NOMO-1 (cell line): ENCODE data around the gene GAST.
A peak's percentile ranks its signal among the peaks of the same experiment; 100 is the strongest.

Source experiments
- DNase-seq, 2 experiments: peaks; one replicate each; lab custom pipeline; 2025; ENCODE audit not compliant: unreplicated experiment in 2 of 2; lab: John Stamatoyannopoulos, UW

The GAST gene

DNA sequence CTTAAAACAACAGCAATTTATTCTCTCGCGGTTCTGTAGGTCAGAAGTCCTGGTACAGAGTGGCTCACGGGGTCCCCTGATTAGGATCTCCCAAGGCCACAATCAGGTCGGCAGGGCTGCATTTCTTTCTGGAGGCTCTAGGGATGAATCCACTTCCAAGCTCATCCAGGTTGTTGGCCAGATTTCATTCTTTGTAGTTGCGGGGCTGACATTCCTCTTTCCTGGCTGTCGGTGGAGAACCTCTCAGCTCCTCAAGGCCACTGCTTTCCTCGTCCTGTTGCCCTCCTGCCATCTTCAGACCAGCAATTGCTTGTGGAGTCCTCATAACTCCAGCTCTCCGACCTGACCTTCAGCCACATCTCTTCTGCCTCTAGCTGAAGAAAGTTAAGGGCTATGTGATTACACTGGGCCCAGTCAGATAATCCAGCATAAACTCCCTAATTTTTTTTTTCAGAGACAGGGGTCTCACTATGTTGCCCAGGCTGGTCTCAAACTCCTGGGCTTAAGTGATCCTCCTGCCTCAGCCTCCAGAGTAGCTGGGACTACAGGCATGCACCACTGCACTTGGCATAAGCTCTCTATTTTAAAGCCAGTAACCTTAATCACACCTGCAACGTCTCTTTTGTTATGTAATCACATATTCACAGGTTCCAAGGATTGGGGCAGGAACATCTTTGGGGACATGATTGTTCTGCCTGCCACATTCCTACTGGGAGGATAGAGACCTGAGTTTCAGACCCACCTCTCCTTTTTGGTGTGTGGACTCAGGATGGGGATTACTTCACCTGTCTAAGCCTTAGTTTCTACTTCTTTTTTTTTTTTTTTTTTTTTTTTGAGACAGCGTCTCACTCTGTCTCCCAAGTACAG lies 4.1 kb upstream of the GAST start:
- no peak for DNase-seq

DNA sequence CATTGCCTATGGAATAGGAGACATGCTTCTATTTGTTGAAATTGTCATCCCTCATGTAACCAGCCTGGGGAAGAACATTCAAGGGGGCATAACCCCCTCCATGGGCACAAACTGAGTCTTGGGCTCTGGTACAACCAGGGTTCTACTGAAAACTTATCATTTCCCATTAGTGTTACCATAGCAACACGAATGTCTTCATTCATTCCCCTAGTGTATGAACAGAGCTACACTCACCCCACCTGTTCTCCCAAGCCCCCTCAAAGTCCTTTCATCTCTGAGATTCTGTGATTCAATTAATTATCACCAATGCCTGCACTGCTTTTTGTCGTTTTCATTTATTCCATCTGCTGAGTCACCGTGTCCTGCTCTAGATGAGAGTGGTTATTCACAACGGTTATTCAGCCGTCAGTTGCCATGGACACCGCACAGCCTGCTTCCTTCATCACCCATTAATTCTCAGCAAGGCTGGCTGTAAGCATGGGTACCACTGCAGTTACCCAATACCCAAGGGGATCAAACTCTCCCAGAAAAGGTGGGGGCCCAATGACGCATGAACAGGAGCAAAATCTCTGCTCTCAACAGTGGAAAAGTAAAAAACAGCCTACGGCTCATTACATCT lies 1.6 kb upstream of the GAST start:
- no peak for DNase-seq

DNA sequence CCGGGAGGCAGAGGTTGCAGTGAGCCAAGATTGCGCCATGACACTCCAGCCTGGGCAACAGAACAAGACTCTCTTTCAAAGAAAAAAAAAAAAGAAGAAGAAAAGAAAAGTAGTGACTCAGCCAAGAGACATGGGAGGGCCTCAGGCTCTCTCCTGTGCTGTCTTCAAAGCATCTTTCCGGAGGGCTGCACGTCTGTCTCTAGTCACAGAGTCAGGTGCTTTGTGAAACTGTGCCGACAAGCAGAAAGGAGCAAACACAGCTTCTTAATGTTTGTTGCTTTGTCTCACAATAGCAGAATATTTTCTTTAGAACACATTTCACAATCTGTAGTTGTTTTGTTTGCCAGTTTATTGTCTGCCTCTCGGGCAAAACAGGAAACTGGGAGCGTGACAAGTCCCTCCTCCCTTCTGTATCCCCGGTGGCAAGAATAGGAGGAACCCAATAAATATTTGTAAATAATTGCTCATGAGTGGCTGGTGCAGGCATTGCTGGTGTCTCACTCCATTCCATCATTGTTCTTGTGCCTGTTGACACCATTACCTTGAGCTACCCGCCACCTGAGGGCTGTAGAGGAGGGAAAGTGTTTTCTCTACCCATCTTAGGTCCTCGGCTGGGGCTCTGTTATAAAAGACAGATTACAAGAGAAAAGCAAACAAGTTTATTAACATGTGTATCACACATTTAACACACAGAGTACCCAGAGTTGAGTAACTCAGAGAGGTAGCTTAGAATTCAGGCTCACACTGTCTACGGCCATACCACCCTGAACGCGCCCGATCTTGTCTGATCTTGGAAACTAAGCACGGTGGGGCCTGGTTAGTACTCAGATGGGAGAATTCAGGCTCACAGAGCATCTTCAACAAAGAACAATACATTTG lies 5.5 kb downstream of the GAST start:
- DNase-seq = peak; percentile 38 to 64

DNA sequence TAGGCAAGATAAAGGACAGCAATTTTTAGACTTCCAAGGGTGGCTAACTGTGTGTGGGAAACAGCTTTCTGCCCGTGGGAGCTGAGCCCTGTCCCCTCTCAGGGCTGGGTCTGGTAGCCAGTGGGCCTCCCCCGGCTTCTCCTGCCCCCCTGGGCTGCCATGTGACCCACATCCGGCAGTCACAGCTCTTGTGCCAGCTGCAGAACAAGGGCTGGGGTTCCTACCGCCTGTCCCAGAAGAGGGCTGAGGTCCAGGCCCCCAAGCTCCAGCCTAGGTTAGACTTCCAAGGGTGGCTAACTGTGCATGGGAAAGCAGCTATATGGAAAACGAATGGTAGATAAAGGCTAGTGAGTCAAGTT lies 6.1 kb downstream of the GAST start:
- DNase-seq = no peak

DNA sequence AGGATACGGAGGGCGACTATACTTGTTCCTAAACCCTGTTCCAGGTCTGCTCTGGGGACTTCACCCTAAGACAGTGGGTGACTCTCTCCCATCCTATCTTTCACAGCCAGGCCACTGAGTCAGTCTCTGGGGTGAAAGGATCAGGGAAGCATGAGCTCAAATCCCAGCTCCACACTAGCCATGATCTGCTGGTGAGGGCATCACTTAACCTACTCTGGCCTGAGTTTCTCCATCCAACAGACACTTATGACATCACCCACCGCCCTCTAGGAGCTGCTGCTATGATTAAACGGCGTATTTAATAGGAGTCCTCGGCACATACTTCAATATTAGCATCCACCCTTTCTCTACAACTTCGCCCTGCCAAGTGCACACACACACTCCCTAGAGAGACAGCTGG lies 10.1 kb downstream of the GAST start:
- no peak for DNase-seq

DNA sequence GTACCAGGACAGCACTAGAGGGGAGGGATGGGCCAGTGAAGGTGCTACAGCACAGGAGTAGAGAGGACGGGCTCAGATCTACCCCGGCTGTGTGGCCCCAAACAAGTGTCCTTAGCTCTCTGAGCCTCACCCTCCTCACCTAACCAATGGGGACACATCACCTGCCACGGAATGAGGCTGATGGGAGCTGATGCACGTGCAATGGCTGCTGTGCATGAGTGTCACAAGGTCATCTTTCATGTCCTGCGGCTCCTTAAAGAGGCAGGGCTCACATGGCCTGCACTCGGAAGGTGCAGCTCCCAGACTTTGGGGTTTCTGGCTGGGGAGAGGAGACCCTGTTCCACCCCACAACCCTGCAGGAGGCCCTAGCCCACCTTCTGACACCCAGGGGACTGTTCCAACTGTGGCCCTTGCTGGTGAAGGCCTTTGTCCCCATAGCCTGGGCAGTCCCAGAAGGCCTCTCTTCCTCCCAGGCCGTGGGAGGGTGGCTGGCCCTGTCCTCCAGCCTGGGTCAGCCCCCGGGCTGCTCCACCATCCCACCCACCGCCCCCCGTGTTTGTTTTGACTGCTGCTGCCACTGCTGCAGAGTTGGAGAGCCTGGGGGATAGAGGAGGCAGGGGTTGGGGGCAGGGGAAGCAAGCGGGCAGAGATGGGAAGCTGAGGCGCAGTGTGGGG lies 11.8 kb downstream of the GAST start:
- DNase-seq = no peak

DNA sequence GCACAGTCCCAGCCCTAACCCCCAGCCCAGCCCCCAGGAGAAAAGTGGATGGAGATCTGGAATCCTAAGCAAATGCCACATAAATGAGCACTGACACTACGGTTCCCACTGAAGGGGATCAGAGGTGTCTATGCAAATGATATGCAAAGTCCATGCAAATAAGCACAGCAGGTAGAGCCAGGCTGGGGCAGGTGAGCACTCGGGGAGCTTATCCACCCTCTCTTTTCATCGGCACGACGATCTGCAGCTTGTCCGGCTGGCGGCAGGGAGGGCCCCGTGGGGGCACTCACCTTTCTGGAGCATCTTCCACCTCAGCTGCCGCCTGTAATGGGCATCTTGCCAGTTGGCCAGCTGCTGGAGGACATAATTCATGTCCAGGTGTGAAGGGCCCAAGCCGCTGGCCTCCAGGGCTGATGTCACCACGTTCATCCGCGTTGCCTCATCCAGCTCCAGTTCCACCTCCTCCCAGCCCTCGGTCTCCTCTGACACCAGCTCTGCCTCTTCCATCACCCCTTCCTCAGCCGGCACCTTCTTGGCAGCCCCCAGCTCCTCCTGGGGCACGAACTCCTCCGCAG lies 12.4 kb downstream of the GAST start:
- no peak for DNase-seq

DNA sequence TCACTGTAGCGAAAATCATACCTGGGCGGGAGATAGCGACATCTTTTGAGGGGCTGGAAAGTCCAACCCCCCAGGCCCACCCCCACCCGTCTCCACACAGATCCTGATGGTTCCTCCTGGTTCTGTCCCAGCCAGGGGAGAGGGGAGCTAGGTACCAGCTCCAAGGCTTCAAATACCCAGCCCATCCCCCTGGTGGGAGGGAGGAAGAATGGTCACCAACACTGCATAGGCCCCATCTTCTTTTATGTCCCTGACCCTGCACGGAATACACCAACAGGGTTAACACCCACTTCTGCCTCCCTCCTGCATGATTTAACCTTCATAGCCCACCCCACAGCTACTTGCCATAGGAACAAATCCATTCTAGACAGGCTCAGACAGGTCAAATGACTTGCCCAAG lies 13.0 kb downstream of the GAST start:
- no peak for DNase-seq

DNA sequence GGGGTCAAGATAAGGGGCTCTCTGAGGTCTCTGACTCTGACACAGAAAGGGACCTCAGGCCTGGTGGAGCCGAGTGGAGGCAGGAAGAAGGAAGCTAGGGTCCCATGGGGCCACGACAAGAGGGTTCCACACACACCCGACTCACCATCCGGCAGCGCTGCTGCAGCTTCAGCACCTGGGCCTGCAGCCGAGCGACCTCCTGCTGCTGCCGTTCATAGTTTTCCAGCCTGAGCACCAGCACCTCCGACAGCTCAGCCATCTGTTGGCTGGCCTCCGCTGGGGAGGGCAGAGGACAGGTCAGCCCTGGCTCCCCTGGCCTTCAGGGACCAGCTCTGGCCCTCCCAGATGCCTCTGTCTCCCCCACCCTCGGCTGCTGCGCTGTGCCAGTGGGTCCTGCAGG lies 15.9 kb downstream of the GAST start:
- DNase-seq = no peak

DNA sequence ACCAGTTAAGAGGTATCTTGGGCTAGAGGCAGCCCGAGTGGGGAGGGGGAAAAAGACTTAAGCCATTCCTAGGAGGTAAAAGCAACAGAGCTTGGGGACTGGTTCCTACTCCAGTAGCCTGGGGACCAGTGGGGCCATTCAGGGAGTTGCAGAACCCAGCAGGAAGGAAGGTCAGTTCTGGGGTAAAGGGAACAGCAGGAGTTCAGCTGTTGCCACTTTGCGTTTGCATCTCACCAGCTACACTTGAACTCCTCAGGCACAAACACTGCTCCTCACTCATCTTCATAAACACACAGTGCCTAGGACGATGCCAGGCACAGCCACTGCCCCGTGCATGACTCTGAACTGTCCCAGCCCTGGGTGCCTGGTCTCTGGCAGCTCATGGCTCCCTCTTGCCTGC lies 18.3 kb downstream of the GAST start:
- DNase-seq = no peak

DNA sequence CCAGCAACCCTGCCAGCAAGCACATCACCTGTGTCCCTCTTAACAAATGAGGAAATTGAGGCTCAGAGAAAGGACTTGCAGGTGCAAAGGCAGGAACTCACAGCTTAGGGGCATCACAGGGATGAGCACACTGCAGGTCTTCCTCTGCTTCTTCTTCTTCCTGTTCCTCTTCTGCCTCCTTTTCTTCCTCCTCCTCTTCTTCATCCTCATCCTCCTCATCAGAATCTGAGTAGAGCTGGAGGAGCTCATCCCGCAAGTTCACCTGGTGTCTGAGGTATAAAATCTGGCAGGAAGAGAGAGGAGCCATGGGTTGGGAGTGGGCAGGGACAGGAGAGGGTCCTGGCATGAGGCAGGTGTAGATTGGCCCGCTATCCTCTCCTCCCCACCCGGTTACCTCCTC lies 19.7 kb downstream of the GAST start:
- no peak for DNase-seq

DNA sequence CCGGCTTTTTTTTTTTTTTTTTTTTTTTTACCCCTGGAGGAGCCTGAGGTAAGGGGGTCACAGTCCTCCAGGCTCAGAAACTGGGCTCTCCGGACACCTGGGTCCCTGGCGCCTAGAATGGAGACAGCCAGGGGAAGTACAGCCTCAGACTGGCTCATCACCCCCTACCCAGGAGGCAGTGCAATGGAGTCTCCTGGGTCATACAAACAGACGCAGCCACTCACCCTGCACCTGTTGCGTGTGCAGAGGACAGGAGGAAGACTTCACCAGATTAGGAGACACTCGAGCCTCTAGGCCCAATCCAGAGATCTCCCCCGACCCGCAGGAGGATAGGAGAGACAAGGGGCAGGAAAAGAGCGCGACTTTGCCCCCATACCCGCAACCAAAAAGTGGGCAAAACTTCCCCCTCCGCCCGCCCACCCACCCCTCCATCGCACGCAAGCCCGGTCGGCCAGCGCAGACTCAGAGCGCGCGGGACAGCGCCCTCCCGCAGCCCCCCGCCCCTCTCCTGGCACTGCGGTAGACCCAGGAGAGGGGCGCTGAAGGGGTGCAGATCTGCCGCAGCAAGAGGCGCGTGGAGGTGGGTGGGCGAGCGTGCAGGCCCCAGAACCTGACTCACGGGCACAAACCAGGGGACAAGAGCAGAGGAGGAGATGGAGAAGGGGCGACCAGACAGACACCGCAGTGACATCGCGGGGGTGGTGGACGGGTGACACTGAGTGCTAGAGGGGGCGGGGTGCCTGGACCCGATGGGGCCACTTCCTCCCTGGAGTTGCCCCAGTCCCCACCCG lies 21.4 kb downstream of the GAST start:
- no peak for DNase-seq

DNA sequence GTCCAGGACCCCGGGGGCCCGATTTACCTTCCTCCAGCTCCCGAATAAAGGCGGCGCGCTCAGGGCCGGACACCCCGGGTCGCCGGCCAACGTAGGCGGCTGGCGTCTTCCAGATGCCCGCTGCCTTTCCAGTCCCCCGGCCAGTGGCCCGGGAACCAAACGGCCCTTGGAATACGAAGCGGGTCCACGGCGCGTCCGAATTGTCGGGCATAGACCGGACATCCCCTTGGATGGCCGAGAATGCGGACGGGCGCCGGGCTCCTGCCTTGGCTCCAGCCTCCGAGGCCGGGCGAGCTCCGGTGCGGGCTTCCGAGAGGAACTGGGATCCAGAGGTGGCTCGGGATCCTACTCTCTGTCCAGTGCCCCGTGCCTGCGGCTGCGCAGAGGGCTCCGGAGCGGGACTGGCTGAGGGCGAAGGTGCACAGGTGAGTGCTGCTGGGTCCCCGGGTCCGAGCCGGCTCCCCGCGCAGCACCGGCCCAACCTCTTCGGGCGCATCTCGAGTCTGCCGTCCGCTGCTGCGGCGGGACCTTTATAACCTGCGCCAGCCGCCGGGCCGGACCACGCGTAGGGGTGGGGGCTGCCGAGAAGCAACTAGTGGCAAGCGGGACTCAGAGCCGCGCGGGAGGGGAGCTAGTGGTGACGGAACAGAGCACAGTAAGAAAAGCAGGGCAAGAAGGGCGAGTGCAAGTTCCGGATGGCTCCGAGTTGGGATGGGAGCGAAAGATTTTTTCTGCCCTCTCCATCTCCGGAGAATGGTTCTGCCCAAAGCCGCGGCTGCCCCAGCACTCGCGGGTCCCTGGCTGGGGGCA lies 22.2 kb downstream of the GAST start, which contains the start of gene HAP1:
HAP1 (minus strand) TSS at position 505 of the 810 bp plus-strand sequence; CDS start at position 496, 9 bp downstream.
- no peak for DNase-seq

DNA sequence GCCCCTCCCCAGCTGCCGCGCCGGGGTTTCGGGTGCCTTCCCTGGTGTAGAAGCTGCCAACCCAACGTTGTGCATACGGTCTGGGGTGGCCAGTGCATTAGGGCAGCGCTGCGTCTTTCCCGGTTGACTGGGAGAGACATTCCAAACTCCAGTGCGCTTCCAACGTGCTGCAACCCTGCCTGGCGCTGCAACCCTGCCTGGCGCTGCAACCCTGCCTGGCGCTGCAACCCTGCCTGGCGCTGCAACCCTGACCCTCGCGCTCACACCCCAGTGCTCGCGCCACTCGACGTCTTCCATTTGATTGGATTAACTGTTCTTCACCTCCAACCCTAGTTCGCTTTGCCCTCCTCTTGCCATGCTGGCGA lies 22.8 kb downstream of the GAST start:
- no peak for DNase-seq

DNA sequence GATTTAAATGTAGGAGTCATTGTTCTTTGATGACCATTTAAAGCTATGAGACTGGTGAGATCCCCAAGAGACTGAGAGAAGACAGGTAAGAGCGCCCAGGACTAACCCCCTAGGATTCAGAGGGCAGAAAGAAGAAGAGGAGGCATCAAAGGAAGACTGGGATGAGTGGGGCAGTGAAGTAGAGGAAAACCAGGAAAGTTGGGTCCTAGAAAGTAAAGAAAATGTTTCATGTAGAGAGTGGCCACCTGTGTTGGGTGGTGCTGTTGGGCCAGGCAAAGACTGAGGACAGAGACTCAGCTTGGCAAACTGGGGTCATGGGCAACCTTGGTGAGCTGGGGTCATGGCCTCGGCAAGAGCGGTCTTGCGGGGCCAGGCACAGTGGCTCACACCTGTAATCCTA lies 23.6 kb downstream of the GAST start:
- DNase-seq = no peak

DNA sequence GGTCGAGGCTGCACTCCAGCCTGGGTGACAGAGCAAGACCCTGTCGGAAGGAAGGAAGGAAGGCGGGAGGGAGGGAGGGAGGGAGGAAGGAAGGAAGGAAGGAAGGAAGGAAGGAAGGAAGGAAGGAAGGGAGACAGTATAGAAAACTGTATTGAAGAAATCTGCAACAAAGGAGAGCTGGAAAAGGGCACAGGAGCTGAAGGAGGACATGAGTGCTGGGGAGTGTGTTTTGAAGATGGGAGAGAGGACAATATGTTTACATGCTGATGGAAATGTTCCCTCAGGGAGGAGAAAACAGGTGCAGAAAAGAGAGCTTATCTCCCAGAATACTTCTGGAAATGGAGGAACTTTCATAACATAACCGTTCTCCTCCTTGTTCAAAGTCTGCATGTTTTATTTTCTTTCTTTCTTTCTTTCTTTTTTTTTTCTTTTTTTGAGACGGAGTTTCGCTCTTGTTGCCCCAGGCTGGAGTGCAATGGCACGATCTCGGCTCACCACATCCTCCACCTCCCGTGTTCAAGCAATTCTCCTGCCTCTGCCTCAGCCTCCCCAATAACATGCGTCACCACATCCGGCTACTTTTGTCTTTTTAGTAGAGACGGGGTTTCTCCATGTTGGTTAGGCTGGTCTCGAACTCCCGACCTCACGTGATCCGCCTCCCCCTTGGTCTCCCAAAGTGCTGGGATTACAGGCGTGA lies 25.0 kb downstream of the GAST start:
- DNase-seq = no peak

DNA sequence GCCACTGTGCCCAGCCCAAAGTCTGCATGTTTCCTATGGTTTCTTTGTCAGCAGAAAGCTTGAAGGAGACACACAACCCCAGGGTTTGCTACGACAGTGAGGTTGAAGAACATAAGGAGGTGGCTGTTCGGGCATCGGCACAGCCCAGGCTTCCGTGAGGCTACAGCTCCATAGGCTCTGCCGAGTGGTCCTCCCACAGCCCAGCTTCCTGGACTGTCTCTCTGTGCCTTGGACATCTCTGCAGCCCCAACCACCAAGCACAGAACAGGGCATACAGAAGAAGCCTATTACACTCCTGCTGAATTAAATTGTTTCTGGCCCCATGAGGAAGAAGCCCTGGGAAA lies 25.5 kb downstream of the GAST start:
- DNase-seq = no peak

DNA sequence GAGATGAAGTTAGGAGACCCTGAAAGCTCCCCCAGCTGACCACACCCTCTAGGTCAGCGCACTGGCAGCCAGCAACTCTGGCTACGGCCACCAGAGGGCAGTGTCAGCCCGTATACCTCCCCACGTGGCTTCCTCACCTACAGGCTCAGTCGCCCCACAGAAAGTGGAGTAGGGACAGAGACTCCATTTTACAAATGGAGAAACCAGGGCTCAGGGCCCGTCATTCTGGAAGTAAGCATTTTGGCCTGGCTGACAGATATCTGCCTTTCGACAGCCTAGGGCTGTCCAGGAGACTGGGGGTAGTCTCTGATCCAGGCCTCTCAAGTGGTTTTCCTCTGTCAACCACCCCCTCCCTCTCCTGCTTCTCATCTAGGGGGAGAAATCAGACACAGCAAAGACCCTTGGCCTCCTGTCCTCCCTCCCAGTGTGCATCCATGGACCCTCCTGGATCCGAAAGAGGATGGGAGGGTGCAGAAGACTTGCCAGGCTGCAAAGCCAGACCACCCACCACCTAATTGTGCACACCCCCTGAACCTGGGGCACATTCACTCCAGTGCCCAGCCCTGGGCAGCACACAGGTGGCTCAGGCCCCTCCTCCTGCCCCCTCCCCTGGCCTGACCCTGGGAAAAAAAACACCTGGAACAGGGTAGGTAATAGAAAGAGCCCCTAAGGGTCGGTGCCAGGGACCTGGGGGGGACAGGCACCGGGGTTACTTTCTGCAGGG lies 26.1 kb downstream of the GAST start:
- DNase-seq = peak; percentile 51 to 71
